ENCODE measurements around the gene FAM9C. TPM values are rescaled to one million over a fixed set of nuclear protein-coding genes. Genes with fewer than 3 reads are reported as not detected.
A peak's percentile ranks its signal among the peaks of the same experiment; 100 is the strongest.

FAM9C gene
- total RNA-seq, 1 donor from 2014 or later = 0.16 TPM

- H3K9me3 ChIP-seq (ENCODE audit: insufficient read depth, low read depth, low read length) = no peaks in the 10 kb centered on the region
These were observed 52.8 kb downstream of the FAM9C start for GRCh38 chrX:12991575-12991974.

GRCh38 chrX:12989461-12989860 is 55.0 kb downstream of the FAM9C start:
- H2AFZ ChIP-seq (ENCODE audit: low read depth, low read length) = no peak overlapping the region
- H3K27ac Mint-ChIP-seq (ENCODE audit: unreplicated experiment) = no peak overlapping the region
- FAIRE-seq (no peak), DNase-seq (ENCODE audit: low read depth) (no peak)
- no peak overlapping the region for H3K4me2 ChIP-seq (ENCODE audit: low read length)
- no peaks in the 10 kb centered on the region for H3K27me3 ChIP-seq (ENCODE audit: insufficient read depth, low read length)
- no peaks in the 10 kb centered on the region for H3K79me2 ChIP-seq (ENCODE audit: insufficient read depth, low read length)
- TF ChIP-seq CTCF (IDR thresholded peaks at IDR 0.05; ENCODE audit: insufficient read depth, low read depth, low read length) (no peak), EZH2 (IDR thresholded peaks at IDR 0.05; ENCODE audit: insufficient read depth, low read length) (no peak)
- H3K4me3 Mint-ChIP-seq (ENCODE audit: unreplicated experiment) = no peak overlapping the region
- H3K36me3 ChIP-seq (ENCODE audit: insufficient read depth, low read length) = no peaks in the 10 kb centered on the region
- no peaks in the 10 kb centered on the region for H3K9me3 Mint-ChIP-seq (ENCODE audit: unreplicated experiment)
- H3K4me1 ChIP-seq (ENCODE audit: insufficient read depth, low read length) = peaks cover 15% of the 10 kb centered on the region
- no peaks in the 10 kb centered on the region for H3K27me3 Mint-ChIP-seq (ENCODE audit: low read depth, unreplicated experiment)
- H4K20me1 ChIP-seq (ENCODE audit: insufficient read depth, low read length) = no peaks in the 10 kb centered on the region
- peaks cover 18% of the 10 kb centered on the region for H3K4me1 Mint-ChIP-seq (ENCODE audit: low read depth, unreplicated experiment)
- no peak overlapping the region for H3K4me3 ChIP-seq (ENCODE audit: insufficient read depth, low read depth, low read length)
- no peaks in the 10 kb centered on the region for H3K9me3 ChIP-seq (ENCODE audit: insufficient read depth, low read depth, low read length)
- peak overlapping the region; percentile 26 for H3K27ac ChIP-seq (ENCODE audit: low read depth, low read length)
- no peak overlapping the region for H3K9ac ChIP-seq (ENCODE audit: low read length)
- no peaks in the 10 kb centered on the region for H3K36me3 Mint-ChIP-seq (ENCODE audit: low read depth, unreplicated experiment)

More at GRCh38 chrX:12991575-12991974, 52.8 kb downstream of the FAM9C start:
- no peak for TF ChIP-seq EZH2 (IDR thresholded peaks at IDR 0.05; ENCODE audit: insufficient read depth, low read length)
- no peak for TF ChIP-seq CTCF (IDR thresholded peaks at IDR 0.05; ENCODE audit: insufficient read depth, low read depth, low read length)
- no peak overlapping the region for H3K4me3 ChIP-seq (ENCODE audit: insufficient read depth, low read depth, low read length)
- no peak overlapping the region for H3K27ac ChIP-seq (ENCODE audit: low read depth, low read length)
- H3K4me2 ChIP-seq (ENCODE audit: low read length) = no peak overlapping the region
- no peaks in the 10 kb centered on the region for H3K36me3 ChIP-seq (ENCODE audit: insufficient read depth, low read length)
- no peaks in the 10 kb centered on the region for H3K79me2 ChIP-seq (ENCODE audit: insufficient read depth, low read length)
- H3K9me3 Mint-ChIP-seq (ENCODE audit: unreplicated experiment) = no peaks in the 10 kb centered on the region
- no peaks in the 10 kb centered on the region for H3K27me3 ChIP-seq (ENCODE audit: insufficient read depth, low read length)
- peaks cover 9% of the 10 kb centered on the region for H3K4me1 Mint-ChIP-seq (ENCODE audit: low read depth, unreplicated experiment)
- FAIRE-seq (no peak), DNase-seq (ENCODE audit: low read depth) (no peak)
- no peak overlapping the region for H2AFZ ChIP-seq (ENCODE audit: low read depth, low read length)
- no peaks in the 10 kb centered on the region for H3K27me3 Mint-ChIP-seq (ENCODE audit: low read depth, unreplicated experiment)
- no peaks in the 10 kb centered on the region for H3K36me3 Mint-ChIP-seq (ENCODE audit: low read depth, unreplicated experiment)
- no peak overlapping the region for H3K9ac ChIP-seq (ENCODE audit: low read length)
- no peaks in the 10 kb centered on the region for H4K20me1 ChIP-seq (ENCODE audit: insufficient read depth, low read length)
- no peak overlapping the region for H3K4me3 Mint-ChIP-seq (ENCODE audit: unreplicated experiment)
- H3K4me1 ChIP-seq (ENCODE audit: insufficient read depth, low read length) = peaks cover 6% of the 10 kb centered on the region
- peak overlapping the region; percentile 38 for H3K27ac Mint-ChIP-seq (ENCODE audit: unreplicated experiment)

- Mint-ChIP-seq H3K36me3 (ENCODE audit: low read depth, unreplicated experiment) (no peaks in the 10 kb centered on the region), H3K4me3 (ENCODE audit: unreplicated experiment) (no peak overlapping the region), H3K9me3 (ENCODE audit: unreplicated experiment) (no peaks in the 10 kb centered on the region), H3K27ac (ENCODE audit: unreplicated experiment) (peak overlapping the region; percentile 53), H3K4me1 (ENCODE audit: low read depth, unreplicated experiment) (peaks cover 23% of the 10 kb centered on the region), H3K27me3 (ENCODE audit: low read depth, unreplicated experiment) (no peaks in the 10 kb centered on the region)
- H3K4me1 ChIP-seq (ENCODE audit: insufficient read depth, low read length) = peaks cover 19% of the 10 kb centered on the region
- H3K9ac ChIP-seq (ENCODE audit: low read length) = peak overlapping the region; percentile 23
- TF ChIP-seq EZH2 (IDR thresholded peaks at IDR 0.05; ENCODE audit: insufficient read depth, low read length) (no peak), CTCF (IDR thresholded peaks at IDR 0.05; ENCODE audit: insufficient read depth, low read depth, low read length) (no peak)
- H3K4me3 ChIP-seq (ENCODE audit: insufficient read depth, low read depth, low read length) = no peak overlapping the region
- FAIRE-seq (peak; percentile 98), DNase-seq (ENCODE audit: low read depth) (peak; percentile 68)
- H2AFZ ChIP-seq (ENCODE audit: low read depth, low read length) = no peak overlapping the region
- no peaks in the 10 kb centered on the region for H3K79me2 ChIP-seq (ENCODE audit: insufficient read depth, low read length)
- H3K36me3 ChIP-seq (ENCODE audit: insufficient read depth, low read length) = no peaks in the 10 kb centered on the region
- H3K4me2 ChIP-seq (ENCODE audit: low read length) = peak overlapping the region; percentile 54
- H3K27ac ChIP-seq (ENCODE audit: low read depth, low read length) = peak overlapping the region; percentile 26
- no peaks in the 10 kb centered on the region for H3K27me3 ChIP-seq (ENCODE audit: insufficient read depth, low read length)
- no peaks in the 10 kb centered on the region for H4K20me1 ChIP-seq (ENCODE audit: insufficient read depth, low read length)
- H3K9me3 ChIP-seq (ENCODE audit: insufficient read depth, low read depth, low read length) = no peaks in the 10 kb centered on the region
These were observed 55.6 kb downstream of the FAM9C start for GRCh38 chrX:12988797-12989196.

Data from astrocyte (in vitro differentiated cells and primary cell).